D721Med (cell line): ENCODE data around the gene PDLIM5.

Experiments
- DNase-seq: peaks from one replicate; pipeline ENCODE4 v3.0.0; 2011; ENCODE audit warnings: low spot score; ENCODE audit not compliant: insufficient read length
- FAIRE-seq: peaks from 2 replicates; lab custom pipeline; 2011; peaks lifted over from hg19 to GRCh38; lab: Jason Lieb, UNC
- TF ChIP-seq, protein P1 (sequence below): IDR thresholded peaks from 2 replicates; pipeline ENCODE4 v1.5.1; 2012; ENCODE audit warnings: mild to moderate bottlenecking, control low read depth; ENCODE audit not compliant: insufficient read depth; ENCODE audit errors: missing control alignments

Gene PDLIM5

DNA sequence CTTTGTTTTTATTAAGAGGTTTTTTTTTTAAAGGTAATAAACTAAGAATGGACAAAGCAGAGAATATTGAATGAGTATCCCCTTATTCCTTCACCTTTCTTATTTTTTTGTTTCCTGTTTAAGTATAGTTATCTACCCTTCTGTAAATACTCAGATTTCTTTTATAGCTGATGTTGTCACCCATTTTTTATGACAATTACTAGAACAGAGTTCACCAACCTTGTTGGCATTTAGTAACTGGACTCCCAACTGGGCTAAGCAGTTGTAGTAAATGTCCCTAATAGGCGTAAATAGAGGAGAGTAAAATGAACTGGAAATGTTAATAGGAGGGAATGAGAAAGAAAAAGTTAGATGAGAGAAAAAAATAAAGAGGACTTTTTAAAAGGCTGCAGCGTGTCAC, 9.8 kb downstream of the PDLIM5 start:
- no peak for FAIRE-seq
- no peak for DNase-seq
- TF ChIP-seq, protein P1, sequence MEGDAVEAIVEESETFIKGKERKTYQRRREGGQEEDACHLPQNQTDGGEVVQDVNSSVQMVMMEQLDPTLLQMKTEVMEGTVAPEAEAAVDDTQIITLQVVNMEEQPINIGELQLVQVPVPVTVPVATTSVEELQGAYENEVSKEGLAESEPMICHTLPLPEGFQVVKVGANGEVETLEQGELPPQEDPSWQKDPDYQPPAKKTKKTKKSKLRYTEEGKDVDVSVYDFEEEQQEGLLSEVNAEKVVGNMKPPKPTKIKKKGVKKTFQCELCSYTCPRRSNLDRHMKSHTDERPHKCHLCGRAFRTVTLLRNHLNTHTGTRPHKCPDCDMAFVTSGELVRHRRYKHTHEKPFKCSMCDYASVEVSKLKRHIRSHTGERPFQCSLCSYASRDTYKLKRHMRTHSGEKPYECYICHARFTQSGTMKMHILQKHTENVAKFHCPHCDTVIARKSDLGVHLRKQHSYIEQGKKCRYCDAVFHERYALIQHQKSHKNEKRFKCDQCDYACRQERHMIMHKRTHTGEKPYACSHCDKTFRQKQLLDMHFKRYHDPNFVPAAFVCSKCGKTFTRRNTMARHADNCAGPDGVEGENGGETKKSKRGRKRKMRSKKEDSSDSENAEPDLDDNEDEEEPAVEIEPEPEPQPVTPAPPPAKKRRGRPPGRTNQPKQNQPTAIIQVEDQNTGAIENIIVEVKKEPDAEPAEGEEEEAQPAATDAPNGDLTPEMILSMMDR, result no peak

DNA sequence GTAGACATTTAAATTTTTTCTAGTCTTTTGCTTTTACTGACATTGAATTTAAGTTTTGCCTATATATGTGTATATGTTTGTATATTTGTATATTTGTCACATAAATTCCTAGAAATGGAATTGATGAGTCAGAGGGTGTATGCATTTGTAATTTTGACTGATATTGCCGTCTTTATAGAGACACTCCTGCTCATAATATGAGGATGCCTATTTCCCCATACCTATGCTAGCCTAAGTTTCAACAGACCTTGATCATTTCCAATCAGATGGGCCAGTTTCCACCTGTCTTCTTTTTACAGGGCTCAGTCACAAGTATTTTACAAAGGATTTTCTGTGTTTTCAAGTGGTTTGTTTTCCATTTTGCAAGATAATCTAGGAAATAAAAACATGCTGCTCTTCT, 10.8 kb downstream of the PDLIM5 start:
- FAIRE-seq, result no peak
- TF ChIP-seq, protein P1, result no peak

DNA sequence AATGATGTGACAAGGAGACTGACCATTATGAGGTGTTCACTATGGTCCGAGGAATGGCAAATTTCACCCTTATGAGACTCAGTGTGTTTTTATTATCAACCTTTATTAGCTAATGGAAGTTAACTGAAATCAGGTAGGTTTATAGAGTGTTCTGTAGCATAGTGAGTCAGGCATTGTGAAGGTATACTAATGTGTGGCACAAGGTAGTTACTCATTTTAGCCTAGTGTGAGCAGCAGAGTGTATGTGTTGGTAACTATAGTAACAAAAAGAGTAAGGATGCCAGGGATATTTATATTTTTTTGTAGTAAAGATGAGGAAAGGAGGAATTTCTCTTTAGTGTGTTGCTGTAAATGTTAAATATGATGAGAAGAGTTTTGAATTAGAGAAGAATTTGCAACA, 12.0 kb downstream of the PDLIM5 start:
- TF ChIP-seq, protein P1, result no peak
- DNase-seq (no peak), FAIRE-seq (no peak)

More for the DNA sequence above, 10.8 kb downstream of the PDLIM5 start:
- DNase-seq, result no peak

DNA sequence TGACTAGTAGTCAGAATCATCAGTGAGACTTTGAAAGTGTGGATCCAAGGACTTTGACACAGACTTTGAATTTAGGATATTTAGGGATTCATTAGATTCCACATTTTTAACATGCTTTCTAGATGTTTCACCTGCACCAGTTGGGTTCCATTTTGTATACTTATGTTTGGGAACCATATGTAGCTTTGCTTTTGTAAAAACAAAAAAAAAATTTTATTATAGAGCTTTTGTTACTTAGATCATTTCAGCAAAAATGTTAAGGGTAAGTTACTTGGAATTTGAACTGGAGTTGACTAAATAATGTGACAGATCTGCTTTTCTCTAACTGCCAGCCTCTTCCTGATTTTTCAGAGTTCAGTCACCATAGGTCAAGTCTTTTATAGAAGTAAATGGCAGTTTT, 14.6 kb downstream of the PDLIM5 start:
- DNase-seq (no peak), FAIRE-seq (no peak)
- TF ChIP-seq, protein P1, result no peak

DNA sequence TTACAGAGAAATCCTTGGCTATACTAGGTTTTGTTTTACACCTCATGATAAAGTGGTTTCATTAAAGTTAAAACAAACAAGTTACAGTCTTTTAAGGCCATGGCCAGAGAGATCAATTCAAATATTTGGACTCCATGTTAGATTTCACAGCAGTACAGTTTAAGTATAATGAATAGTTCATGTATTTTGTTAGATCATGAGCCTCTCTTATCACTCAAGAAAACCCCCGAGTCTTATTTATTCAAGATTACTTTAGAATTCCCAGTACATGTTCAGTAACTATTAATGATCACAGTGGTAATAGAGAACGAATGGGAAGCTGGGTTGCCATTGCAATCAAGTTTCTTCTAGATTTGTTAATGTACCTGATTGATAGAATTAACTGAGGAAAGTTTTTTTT, 15.2 kb downstream of the PDLIM5 start:
- TF ChIP-seq, protein P1, result no peak
- DNase-seq (no peak), FAIRE-seq (no peak)

DNA sequence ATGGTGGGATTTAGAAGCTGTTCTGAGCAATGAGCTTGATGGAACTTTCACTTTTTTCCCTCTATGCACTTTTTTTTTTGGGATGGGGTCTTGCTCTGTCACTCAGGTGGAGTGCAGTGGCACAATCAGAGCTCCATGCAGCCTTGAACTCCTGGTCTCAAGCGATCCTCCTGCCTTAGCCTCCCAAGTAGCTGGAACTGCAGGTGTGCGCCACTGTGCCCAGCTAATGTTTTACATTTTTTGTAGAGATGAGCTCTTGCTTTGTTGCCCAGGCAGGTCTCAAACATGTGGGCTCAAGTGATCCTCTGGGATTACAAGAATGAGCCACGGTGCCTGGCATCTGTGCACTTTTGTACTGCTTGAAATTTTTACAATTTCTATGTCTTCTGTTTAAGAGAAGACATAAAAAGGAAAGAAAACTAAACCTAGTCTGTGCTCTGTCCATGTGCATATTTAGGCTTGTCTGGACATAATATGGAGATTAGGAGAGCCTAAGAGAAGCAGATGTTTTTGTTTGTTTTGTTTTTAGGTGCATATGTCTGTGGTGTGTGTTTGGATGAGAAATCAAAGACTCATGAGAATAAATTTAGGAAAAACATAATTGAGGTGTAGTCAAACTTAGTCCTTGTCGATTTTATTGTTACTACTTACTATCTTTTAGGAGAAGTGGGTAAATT, 16.5 kb downstream of the PDLIM5 start:
- FAIRE-seq (no peak), DNase-seq (no peak)
- TF ChIP-seq, protein P1, result no peak

DNA sequence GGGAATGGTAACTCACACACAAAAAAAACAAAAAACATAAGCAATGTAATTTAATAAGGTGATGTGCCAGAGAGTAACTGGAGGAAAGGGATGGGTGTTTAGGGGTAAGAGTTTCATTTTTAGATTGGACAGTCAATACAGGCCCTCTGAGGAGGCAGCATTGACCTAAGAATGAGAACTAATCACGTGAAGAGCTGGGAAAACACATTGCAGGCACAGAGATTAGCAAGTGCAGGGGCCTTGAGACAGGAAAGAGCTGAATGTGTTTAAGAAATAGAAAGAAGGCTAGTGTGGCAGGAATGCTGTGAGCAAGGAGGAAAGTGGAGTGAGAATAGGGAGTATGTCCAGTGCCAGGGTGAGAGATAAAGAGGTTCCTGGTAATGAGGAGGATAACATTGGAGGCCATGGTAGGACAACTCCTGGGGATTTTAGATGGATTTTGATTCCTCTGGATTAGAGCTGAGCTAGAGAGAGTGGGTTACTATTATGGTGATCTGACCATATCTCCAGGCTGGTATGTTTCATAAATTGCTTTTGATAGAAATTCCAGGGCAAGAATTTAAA, 17.6 kb downstream of the PDLIM5 start:
- TF ChIP-seq, protein P1, result no peak
- DNase-seq (no peak), FAIRE-seq (no peak)
